Gastroesophageal sphincter (tissue), 4 donors: ENCODE data around the gene TNFRSF11A. TPM values are rescaled to one million over a fixed set of nuclear protein-coding genes. Genes with fewer than 3 reads are reported as not detected.

ENCODE experiments used
- ATAC-seq: fragments of 150-250 bp; one replicate; pipeline ENCODE4 v1.9.1; 2016; ENCODE audit warnings: mild to moderate bottlenecking, moderate library complexity
- H3K27ac ChIP-seq, 4 donors: fragments of 200-600 bp; sonication (generic) in 3 of 4; 1 replicate in 3 of 4; 2 replicates in 1 of 4; pipeline ENCODE4 v1.5.1; 2016 to 2019
- H3K27me3 ChIP-seq: fragments of 200-600 bp; sonication (generic); one replicate; pipeline ENCODE4 v1.5.1; 2019
- H3K36me3 ChIP-seq, 2 donors: fragments of 200-600 bp; sonication (generic); one replicate each; pipeline ENCODE4 v1.5.1; 2019; ENCODE audit warnings: control low read depth in 1 of 2
- H3K4me1 ChIP-seq, 3 donors: fragments of 200-600 bp; sonication (generic); 1 replicate in 2 of 3; 2 replicates in 1 of 3; pipeline ENCODE4 v1.5.1; 2016 to 2019; ENCODE audit warnings: control low read depth in 2 of 3
- H3K4me3 ChIP-seq, 2 donors: fragments of 200-600 bp; sonication (generic); one replicate each; pipeline ENCODE4 v1.5.1; 2019; ENCODE audit warnings: mild to moderate bottlenecking in 1 of 2, moderate library complexity in 1 of 2
- H3K9me3 ChIP-seq, 3 donors: fragments of 200-600 bp; sonication (generic); one replicate each; pipeline ENCODE4 v1.5.1; 2017 to 2019; ENCODE audit warnings: control low read depth in 2 of 3
- EP300 ChIP-seq: sonication (generic); formaldehyde crosslinking; IDR thresholded peaks from one replicate; pipeline ENCODE4 v1.6.1; 2017; ENCODE audit warnings: antibody characterized with exemption, mild to moderate bottlenecking
- POLR2A ChIP-seq, 2 donors: fragments of 450-650 bp; IDR thresholded peaks; one replicate each; pipeline ENCODE4 v1.6.1; 2017; ENCODE audit warnings: antibody characterized with exemption in 2 of 2, mild to moderate bottlenecking in 2 of 2, moderate library complexity in 1 of 2
- POLR2AphosphoS5 ChIP-seq: sonication (generic); formaldehyde crosslinking; IDR thresholded peaks from one replicate; pipeline ENCODE4 v1.6.1; 2017; ENCODE audit warnings: antibody characterized with exemption
- WGBS, 2 donors: methylation state at CpG; one replicate each; pipeline ENCODE4 v1.1.5; 2018; ENCODE audit warnings: low coverage in 1 of 2; 5-methylcytosine and 5-hydroxymethylcytosine counted together
- total RNA-seq, 4 donors: library from RNA; depleted of rRNA; stranded (reverse); fragments of >200 nt; gene quantifications; one replicate each; pipeline ENCODE4 v1.1.0, GENCODE V29; 2016
- TF ChIP-seq, protein P1 (sequence below), 4 experiments: fragments of 200-600 bp in 2 of 4; fragments of 450-650 bp in 2 of 4; sonication (generic) in 1 of 4; IDR thresholded peaks; one replicate each; pipeline ENCODE4 v1.5.1; 2017 to 2019; ENCODE audit warnings: antibody characterized with exemption in 4 of 4, mild to moderate bottlenecking in 2 of 4, moderate library complexity in 2 of 4

The TNFRSF11A gene
- total RNA-seq, 4 donors from 2014 or later: 0.31 to 7.5 (median 1.4) TPM

DNA sequence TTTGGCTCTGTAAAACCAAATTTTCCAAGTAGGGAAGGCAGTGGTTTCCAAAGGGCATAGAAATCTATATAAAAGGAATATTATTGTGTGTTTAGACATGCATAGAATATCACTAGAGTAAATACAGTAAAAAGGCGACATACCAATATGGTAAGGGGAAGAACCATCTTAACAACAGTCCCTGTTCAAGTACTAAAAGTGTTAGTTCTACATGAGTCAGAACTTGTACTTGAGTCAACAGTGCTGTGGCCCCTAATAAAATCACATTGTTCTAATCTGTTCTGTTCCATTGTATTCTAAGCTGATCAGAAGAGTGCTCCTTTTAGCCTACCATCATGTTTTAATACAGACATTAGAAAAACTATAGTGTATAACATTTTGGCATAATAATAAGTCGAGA lies 36.1 kb upstream of the TNFRSF11A start:
- Histone ChIP-seq H3K36me3 (peaks cover 5 to 78% of the 10 kb centered on the region in 2 donors), H3K4me3 (no peak overlapping the region)
- 86 to 90% methylated on average over 2 of the region's 2 CpGs for WGBS, 2 donors

DNA sequence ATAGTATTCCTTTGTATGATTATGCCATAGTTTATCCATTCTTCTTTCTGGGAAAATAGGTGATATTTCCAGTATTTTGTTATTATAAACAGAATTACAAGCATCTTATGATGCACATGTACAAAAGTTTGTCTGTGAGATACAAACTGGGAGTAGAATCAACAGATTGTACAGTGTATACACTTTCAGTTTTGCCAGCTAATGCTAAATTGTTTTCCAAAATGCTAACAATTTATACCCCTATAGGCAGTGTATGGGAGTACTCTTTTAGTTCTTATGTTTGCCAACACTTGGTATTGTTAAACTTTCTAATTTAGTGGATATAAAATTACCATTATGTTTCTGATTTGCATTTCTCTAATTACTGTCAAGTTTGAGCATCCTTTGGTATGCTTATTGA lies 31.0 kb upstream of the TNFRSF11A start:
- Histone ChIP-seq H3K4me1 (no peaks in the 10 kb centered on the region), H3K4me3 (no peak overlapping the region), H3K27ac (no peak overlapping the region), H3K27me3 (no peaks in the 10 kb centered on the region), H3K36me3 (peaks cover 0 to 77% of the 10 kb centered on the region in 2 donors), H3K9me3 (no peaks in the 10 kb centered on the region)
- TF ChIP-seq POLR2AphosphoS5: no peak
- TF ChIP-seq, protein P1, sequence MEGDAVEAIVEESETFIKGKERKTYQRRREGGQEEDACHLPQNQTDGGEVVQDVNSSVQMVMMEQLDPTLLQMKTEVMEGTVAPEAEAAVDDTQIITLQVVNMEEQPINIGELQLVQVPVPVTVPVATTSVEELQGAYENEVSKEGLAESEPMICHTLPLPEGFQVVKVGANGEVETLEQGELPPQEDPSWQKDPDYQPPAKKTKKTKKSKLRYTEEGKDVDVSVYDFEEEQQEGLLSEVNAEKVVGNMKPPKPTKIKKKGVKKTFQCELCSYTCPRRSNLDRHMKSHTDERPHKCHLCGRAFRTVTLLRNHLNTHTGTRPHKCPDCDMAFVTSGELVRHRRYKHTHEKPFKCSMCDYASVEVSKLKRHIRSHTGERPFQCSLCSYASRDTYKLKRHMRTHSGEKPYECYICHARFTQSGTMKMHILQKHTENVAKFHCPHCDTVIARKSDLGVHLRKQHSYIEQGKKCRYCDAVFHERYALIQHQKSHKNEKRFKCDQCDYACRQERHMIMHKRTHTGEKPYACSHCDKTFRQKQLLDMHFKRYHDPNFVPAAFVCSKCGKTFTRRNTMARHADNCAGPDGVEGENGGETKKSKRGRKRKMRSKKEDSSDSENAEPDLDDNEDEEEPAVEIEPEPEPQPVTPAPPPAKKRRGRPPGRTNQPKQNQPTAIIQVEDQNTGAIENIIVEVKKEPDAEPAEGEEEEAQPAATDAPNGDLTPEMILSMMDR (IDR thresholded peaks at IDR 0.05): no peak
- TF ChIP-seq EP300: no peak
- no peak for TF ChIP-seq POLR2A (IDR thresholded peaks at IDR 0.05)
- ATAC-seq: no peak

More for the DNA sequence above, 36.1 kb upstream of the TNFRSF11A start:
- H3K9me3 ChIP-seq: no peaks in the 10 kb centered on the region
- no peak for ATAC-seq
- H3K27ac ChIP-seq: no peak overlapping the region
- no peak for TF ChIP-seq POLR2A (IDR thresholded peaks at IDR 0.05)
- H3K27me3 ChIP-seq: no peaks in the 10 kb centered on the region
- H3K4me1 ChIP-seq: no peaks in the 10 kb centered on the region

DNA sequence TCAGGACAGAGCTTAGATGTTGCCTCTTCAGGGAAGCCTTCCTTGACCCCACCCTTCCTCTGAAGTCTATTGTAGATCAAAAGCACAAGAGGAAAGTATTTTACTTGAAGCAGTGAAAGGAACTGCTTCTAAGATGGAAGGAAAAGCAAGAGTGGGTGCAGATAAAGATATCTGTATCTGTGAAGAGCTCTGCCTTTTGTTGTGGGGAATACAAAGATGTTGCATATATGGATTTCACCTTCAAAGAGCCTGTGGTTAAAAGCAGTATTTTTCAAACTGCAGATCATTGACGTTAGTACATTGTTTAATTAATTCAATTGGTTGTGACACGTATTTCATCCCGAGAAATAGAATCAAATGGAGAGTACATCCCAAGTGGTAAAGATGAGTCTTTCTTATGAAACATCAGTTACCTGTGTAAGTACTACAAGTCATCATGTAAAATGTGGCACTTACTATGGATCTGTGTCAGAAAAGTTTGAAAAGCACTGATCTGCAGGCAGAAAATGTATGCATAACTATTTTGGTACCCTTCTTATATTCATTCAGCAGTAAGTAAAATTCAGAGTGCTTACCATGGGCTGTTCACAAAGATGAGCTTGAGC lies 24.6 kb upstream of the TNFRSF11A start:
- no peak for ATAC-seq

DNA sequence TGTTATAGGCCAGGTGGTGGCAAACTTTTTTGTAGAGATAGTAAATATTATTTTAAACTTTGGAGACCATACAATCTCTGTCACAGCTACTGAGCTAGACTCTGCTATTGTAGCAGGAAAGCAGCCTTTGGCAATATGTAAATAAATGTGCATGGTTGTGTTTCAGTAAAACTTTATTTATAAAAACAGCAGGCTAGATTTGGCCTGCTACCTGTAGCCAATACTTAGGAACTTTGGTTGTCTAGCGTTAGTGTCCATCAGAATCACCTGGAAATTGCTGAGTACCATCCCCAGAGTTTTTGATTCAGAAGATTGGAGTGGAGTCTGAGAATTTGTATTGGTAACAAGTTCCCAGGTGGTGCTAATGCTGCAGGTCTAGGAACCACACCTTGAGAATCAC lies 23.8 kb upstream of the TNFRSF11A start:
- no peak overlapping the region for H3K27ac ChIP-seq
- no peak for ATAC-seq
- no peak overlapping the region for H3K4me3 ChIP-seq
- 67 to 100% methylated on average over 1 of the region's 1 CpG for WGBS, 2 donors
- no peaks in the 10 kb centered on the region for H3K27me3 ChIP-seq
- TF ChIP-seq POLR2A (IDR thresholded peaks at IDR 0.05) (no peak), POLR2AphosphoS5 (no peak), EP300 (no peak)
- TF ChIP-seq, protein P1 (IDR thresholded peaks at IDR 0.05): no peak
- peaks cover 0 to 78% of the 10 kb centered on the region in 2 donors for H3K36me3 ChIP-seq
- no peaks in the 10 kb centered on the region for H3K4me1 ChIP-seq
- H3K9me3 ChIP-seq: no peaks in the 10 kb centered on the region

More for the DNA sequence above, 24.6 kb upstream of the TNFRSF11A start:
- Histone ChIP-seq H3K4me3 (no peak overlapping the region), H3K9me3 (no peaks in the 10 kb centered on the region), H3K27ac (no peak overlapping the region), H3K36me3 (peaks cover 0 to 78% of the 10 kb centered on the region in 2 donors), H3K4me1 (no peaks in the 10 kb centered on the region), H3K27me3 (no peaks in the 10 kb centered on the region)
- TF ChIP-seq, protein P1 (IDR thresholded peaks at IDR 0.05): no peak
- TF ChIP-seq POLR2A (IDR thresholded peaks at IDR 0.05) (no peak), EP300 (no peak), POLR2AphosphoS5 (no peak)
- 83 to 89% methylated on average over 1 to 3 of the region's 3 CpGs for WGBS, 2 donors

DNA sequence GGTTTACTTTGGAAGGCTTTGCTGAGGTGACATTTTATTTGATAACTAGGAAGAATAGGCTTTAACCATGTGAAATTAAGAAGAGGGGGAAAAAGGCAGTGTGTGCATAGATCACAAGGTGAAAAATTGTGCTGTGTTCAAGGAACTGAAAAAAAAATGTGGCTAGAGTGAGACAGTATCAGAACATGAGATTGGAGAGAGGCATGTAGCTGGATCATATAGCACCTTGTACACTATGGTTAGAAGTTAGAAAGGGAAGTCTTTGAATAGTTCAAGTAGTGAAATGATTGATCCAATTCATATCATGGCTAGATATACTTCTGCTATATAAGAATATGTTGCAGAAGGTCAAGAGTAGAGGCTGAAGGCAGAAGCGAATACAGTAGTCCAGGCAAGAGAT lies 12.3 kb upstream of the TNFRSF11A start:
- H3K4me1 ChIP-seq: no peaks in the 10 kb centered on the region
- H3K27me3 ChIP-seq: no peaks in the 10 kb centered on the region
- no peak overlapping the region for H3K27ac ChIP-seq
- no peak for ATAC-seq
- H3K36me3 ChIP-seq: peaks cover 0 to 23% of the 10 kb centered on the region in 2 donors
- H3K4me3 ChIP-seq: no peak overlapping the region
- 94 to 100% methylated on average over 1 of the region's 1 CpG for WGBS, 2 donors
- H3K9me3 ChIP-seq: no peaks in the 10 kb centered on the region
- no peak for TF ChIP-seq POLR2AphosphoS5
- no peak for TF ChIP-seq POLR2A (IDR thresholded peaks at IDR 0.05)
- TF ChIP-seq, protein P1 (IDR thresholded peaks at IDR 0.05): no peak
- TF ChIP-seq EP300: no peak
